ENCODE measurements around the gene RAF1. TPM values are rescaled to one million over a fixed set of nuclear protein-coding genes. Genes with fewer than 3 reads are reported as not detected.

Gene RAF1
- total RNA-seq, 1 experiment from 2014 or later = 68.8 TPM

DNA sequence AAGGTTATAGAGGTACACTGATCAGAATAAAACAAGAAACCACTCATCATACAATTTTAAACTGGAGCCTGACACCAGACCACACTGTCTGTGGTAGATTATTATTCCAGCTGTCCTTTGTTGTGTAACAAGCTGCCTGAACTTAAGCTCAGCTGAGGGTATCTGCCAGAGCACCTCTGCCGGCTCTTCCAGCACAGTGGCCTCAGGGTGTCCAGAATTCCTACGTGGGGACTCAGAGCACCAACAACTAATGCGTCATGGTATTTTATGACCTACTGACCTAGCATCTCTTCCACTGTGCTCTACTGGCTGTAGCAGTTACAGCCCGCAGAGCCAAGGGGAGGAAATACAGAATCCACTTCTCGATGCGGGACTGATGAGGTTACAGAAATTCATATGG lies 15.6 kb upstream of the RAF1 start:
- no TSS peak for BruUV-seq (replicated peaks)
- no peaks in the 10 kb centered on the region for H3K9me3 ChIP-seq (ENCODE audit: control insufficient read depth, insufficient read depth, low read depth, low read length)
- H3K4me1 ChIP-seq (ENCODE audit: control insufficient read depth, insufficient read depth, low read length) = peaks cover 8% of the 10 kb centered on the region
- POLR2A ChIA-PET = interaction anchor here (0.5 kb wide), 1 partner anchor 184 kb away, joined by 12 read pairs; no protein-coding TSS in a partner anchor
- 0 out of 2 replicates have a peak overlapping the region, but pooled peaks have one; percentile 48 for H3K27ac ChIP-seq (ENCODE audit: low read length)
- ATAC-seq (peak; percentile 99), DNase-seq (ENCODE audit: low read depth, low spot score) (peak; percentile 63)
- TF ChIP-seq TCF7L2 (IDR thresholded peaks at IDR 0.05; ENCODE audit: low read depth, low read length) (no peak), SIN3A (IDR thresholded peaks at IDR 0.05; ENCODE audit: borderline replicate concordance, insufficient read depth, low read depth, low read length) (no peak), POLR2AphosphoS5 (IDR thresholded peaks at IDR 0.05; ENCODE audit: low read depth, low read length) (no peak)
- TF ChIP-seq, protein P1, sequence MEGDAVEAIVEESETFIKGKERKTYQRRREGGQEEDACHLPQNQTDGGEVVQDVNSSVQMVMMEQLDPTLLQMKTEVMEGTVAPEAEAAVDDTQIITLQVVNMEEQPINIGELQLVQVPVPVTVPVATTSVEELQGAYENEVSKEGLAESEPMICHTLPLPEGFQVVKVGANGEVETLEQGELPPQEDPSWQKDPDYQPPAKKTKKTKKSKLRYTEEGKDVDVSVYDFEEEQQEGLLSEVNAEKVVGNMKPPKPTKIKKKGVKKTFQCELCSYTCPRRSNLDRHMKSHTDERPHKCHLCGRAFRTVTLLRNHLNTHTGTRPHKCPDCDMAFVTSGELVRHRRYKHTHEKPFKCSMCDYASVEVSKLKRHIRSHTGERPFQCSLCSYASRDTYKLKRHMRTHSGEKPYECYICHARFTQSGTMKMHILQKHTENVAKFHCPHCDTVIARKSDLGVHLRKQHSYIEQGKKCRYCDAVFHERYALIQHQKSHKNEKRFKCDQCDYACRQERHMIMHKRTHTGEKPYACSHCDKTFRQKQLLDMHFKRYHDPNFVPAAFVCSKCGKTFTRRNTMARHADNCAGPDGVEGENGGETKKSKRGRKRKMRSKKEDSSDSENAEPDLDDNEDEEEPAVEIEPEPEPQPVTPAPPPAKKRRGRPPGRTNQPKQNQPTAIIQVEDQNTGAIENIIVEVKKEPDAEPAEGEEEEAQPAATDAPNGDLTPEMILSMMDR (IDR thresholded peaks at IDR 0.05) = no peak
- TF ChIP-seq, protein P2, sequence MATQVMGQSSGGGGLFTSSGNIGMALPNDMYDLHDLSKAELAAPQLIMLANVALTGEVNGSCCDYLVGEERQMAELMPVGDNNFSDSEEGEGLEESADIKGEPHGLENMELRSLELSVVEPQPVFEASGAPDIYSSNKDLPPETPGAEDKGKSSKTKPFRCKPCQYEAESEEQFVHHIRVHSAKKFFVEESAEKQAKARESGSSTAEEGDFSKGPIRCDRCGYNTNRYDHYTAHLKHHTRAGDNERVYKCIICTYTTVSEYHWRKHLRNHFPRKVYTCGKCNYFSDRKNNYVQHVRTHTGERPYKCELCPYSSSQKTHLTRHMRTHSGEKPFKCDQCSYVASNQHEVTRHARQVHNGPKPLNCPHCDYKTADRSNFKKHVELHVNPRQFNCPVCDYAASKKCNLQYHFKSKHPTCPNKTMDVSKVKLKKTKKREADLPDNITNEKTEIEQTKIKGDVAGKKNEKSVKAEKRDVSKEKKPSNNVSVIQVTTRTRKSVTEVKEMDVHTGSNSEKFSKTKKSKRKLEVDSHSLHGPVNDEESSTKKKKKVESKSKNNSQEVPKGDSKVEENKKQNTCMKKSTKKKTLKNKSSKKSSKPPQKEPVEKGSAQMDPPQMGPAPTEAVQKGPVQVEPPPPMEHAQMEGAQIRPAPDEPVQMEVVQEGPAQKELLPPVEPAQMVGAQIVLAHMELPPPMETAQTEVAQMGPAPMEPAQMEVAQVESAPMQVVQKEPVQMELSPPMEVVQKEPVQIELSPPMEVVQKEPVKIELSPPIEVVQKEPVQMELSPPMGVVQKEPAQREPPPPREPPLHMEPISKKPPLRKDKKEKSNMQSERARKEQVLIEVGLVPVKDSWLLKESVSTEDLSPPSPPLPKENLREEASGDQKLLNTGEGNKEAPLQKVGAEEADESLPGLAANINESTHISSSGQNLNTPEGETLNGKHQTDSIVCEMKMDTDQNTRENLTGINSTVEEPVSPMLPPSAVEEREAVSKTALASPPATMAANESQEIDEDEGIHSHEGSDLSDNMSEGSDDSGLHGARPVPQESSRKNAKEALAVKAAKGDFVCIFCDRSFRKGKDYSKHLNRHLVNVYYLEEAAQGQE (IDR thresholded peaks at IDR 0.05; ENCODE audit: insufficient read depth in 1 of 2, low read depth in 2 of 2, low read length in 1 of 2) = no peak
- H3K36me3 ChIP-seq (ENCODE audit: control insufficient read depth, insufficient read depth, low read length) = no peaks in the 10 kb centered on the region
- intact Hi-C loops (cut with micrococcal nuclease; ENCODE audit: unreplicated experiment) = no loop called here
- H3K4me3 ChIP-seq (ENCODE audit: low read depth in 2 of 2, low read length in 2 of 2) = no peak overlapping the region
- no peaks in the 10 kb centered on the region for H3K27me3 ChIP-seq (ENCODE audit: control insufficient read depth, insufficient read depth, low read length)
- in situ Hi-C loops (cut with HindIII; ENCODE audit: low pct_unique_long_range_greater_than_20kb, low sequenced_read_pairs) = no loop called here
- CTCF ChIA-PET = no interaction called here

DNA sequence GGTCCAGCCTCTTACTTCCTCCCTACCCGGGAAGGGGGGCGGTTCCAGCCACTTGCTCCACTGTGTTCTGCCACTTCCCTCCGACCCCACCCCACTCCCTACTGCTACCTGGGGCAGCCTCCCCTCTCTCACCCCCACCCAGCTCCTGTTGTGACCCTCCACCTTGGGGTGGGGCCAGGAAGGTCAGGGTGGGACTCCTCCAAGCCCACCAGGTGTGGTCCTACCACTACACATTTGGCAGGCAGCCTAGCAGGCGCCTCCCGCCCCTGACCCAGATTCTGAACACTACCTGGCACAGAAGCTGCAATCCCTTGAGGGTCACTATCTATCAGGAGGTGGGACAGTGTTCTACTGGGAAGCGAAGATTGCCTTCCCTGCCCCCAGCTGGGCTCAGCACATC lies 13.7 kb upstream of the RAF1 start:
- ChIA-PET POLR2A (no interaction called here), CTCF (no interaction called here)
- ATAC-seq (no peak), DNase-seq (ENCODE audit: low read depth, low spot score) (no peak)
- Histone ChIP-seq H3K27me3 (ENCODE audit: control insufficient read depth, insufficient read depth, low read length) (no peaks in the 10 kb centered on the region), H3K4me3 (ENCODE audit: low read depth in 2 of 2, low read length in 2 of 2) (no peak overlapping the region), H3K36me3 (ENCODE audit: control insufficient read depth, insufficient read depth, low read length) (no peaks in the 10 kb centered on the region), H3K4me1 (ENCODE audit: control insufficient read depth, insufficient read depth, low read length) (peaks cover 8% of the 10 kb centered on the region), H3K9me3 (ENCODE audit: control insufficient read depth, insufficient read depth, low read depth, low read length) (no peaks in the 10 kb centered on the region), H3K27ac (ENCODE audit: low read length) (no peak overlapping the region)
- intact Hi-C loops (cut with micrococcal nuclease; ENCODE audit: unreplicated experiment) = no loop called here
- TF ChIP-seq, protein P2 (IDR thresholded peaks at IDR 0.05; ENCODE audit: insufficient read depth in 1 of 2, low read depth in 2 of 2, low read length in 1 of 2) = no peak
- no peak for TF ChIP-seq TCF7L2 (IDR thresholded peaks at IDR 0.05; ENCODE audit: low read depth, low read length)
- TF ChIP-seq, protein P1 (IDR thresholded peaks at IDR 0.05) = no peak
- TF ChIP-seq POLR2AphosphoS5 (IDR thresholded peaks at IDR 0.05; ENCODE audit: low read depth, low read length) = no peak
- no peak for TF ChIP-seq SIN3A (IDR thresholded peaks at IDR 0.05; ENCODE audit: borderline replicate concordance, insufficient read depth, low read depth, low read length)
- BruUV-seq (replicated peaks) = no TSS peak
- in situ Hi-C loops (cut with HindIII; ENCODE audit: low pct_unique_long_range_greater_than_20kb, low sequenced_read_pairs) = no loop called here
